Osteoblast (primary cell): ENCODE data around the gene PBX4. TPM values are rescaled to one million over a fixed set of nuclear protein-coding genes. Genes with fewer than 3 reads are reported as not detected.
A peak's percentile ranks its signal among the peaks of the same experiment; 100 is the strongest.

ENCODE experiments used
- DNase-seq: peaks from one replicate; pipeline ENCODE4 v3.0.0; 2011; ENCODE audit warnings: low spot score, mixed read lengths; ENCODE audit not compliant: insufficient read length; ENCODE audit errors: missing footprints
- H2AFZ ChIP-seq: 2 replicates; pipeline ENCODE4 v1.6.0; 2011; ENCODE audit warnings: mild to moderate bottlenecking, low read length
- H3K27ac ChIP-seq: 2 replicates; pipeline ENCODE4 v1.5.1; 2011; ENCODE audit warnings: mild to moderate bottlenecking, low read depth, low read length, moderate library complexity
- H3K27me3 ChIP-seq: 2 replicates; pipeline ENCODE4 v1.6.0; 2012; ENCODE audit warnings: mild to moderate bottlenecking, control low read depth, inconsistent platforms, low read length, moderate library complexity; ENCODE audit not compliant: insufficient read depth
- H3K36me3 ChIP-seq: 2 replicates; pipeline ENCODE4 v1.5.1; 2011; ENCODE audit warnings: mild to moderate bottlenecking, low read length, control low read depth, moderate library complexity; ENCODE audit not compliant: insufficient read depth
- H3K4me1 ChIP-seq: 2 replicates; pipeline ENCODE4 v1.5.1; 2011; ENCODE audit warnings: mild to moderate bottlenecking, low read length, control low read depth, moderate library complexity; ENCODE audit not compliant: insufficient read depth
- H3K4me2 ChIP-seq: 2 replicates; pipeline ENCODE4 v1.6.0; 2011; ENCODE audit warnings: mild to moderate bottlenecking, low read length; ENCODE audit not compliant: insufficient read depth
- H3K4me3 ChIP-seq: fragments of 200-600 bp; sonication (generic); 3 replicates; pipeline ENCODE4 v1.5.1; 2012; ENCODE audit warnings: mild to moderate bottlenecking, low read length, inconsistent platforms; ENCODE audit not compliant: insufficient read depth
- H3K79me2 ChIP-seq: 2 replicates; pipeline ENCODE4 v1.6.0; 2012; ENCODE audit warnings: mild to moderate bottlenecking, low read length, control low read depth, inconsistent platforms; ENCODE audit not compliant: insufficient read depth
- H3K9me3 ChIP-seq: 2 replicates; pipeline ENCODE4 v1.5.1; 2011; ENCODE audit warnings: low read depth, low read length, control low read depth
- H4K20me1 ChIP-seq: 2 replicates; pipeline ENCODE4 v1.6.0; 2012; ENCODE audit warnings: mild to moderate bottlenecking, low read length, control low read depth; ENCODE audit not compliant: insufficient read depth
- total RNA-seq: library from RNA; depleted of rRNA; stranded (reverse); fragments of >200 nt; gene quantifications from 2 replicates; pipeline ENCODE4 v1.2.3, GENCODE V29; 2012
- TF ChIP-seq, protein P1 (sequence below): IDR thresholded peaks from 2 replicates; pipeline ENCODE4 v1.5.1; 2011; ENCODE audit warnings: mild to moderate bottlenecking, low read depth, low read length, moderate library complexity; ENCODE audit errors: extremely low read depth

PBX4 gene
- total RNA-seq, 1 donor, result 0.36 TPM

- Histone ChIP-seq H2AFZ (no peak overlapping the region), H3K9me3 (no peaks in the 10 kb centered on the region), H3K27ac (no peak overlapping the region), H3K4me2 (no peak overlapping the region), H3K36me3 (peaks cover 2% of the 10 kb centered on the region), H4K20me1 (peaks cover 4% of the 10 kb centered on the region), H3K4me3 (no peak overlapping the region), H3K79me2 (no peaks in the 10 kb centered on the region), H3K27me3 (peaks cover 11% of the 10 kb centered on the region), H3K4me1 (peaks cover 14% of the 10 kb centered on the region)
- peak; percentile 78 for DNase-seq
- TF ChIP-seq, protein P1, sequence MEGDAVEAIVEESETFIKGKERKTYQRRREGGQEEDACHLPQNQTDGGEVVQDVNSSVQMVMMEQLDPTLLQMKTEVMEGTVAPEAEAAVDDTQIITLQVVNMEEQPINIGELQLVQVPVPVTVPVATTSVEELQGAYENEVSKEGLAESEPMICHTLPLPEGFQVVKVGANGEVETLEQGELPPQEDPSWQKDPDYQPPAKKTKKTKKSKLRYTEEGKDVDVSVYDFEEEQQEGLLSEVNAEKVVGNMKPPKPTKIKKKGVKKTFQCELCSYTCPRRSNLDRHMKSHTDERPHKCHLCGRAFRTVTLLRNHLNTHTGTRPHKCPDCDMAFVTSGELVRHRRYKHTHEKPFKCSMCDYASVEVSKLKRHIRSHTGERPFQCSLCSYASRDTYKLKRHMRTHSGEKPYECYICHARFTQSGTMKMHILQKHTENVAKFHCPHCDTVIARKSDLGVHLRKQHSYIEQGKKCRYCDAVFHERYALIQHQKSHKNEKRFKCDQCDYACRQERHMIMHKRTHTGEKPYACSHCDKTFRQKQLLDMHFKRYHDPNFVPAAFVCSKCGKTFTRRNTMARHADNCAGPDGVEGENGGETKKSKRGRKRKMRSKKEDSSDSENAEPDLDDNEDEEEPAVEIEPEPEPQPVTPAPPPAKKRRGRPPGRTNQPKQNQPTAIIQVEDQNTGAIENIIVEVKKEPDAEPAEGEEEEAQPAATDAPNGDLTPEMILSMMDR, result no peak
Measured at GRCh38 chr19:19533841-19534240, 84.6 kb downstream of the PBX4 start.

DNA sequence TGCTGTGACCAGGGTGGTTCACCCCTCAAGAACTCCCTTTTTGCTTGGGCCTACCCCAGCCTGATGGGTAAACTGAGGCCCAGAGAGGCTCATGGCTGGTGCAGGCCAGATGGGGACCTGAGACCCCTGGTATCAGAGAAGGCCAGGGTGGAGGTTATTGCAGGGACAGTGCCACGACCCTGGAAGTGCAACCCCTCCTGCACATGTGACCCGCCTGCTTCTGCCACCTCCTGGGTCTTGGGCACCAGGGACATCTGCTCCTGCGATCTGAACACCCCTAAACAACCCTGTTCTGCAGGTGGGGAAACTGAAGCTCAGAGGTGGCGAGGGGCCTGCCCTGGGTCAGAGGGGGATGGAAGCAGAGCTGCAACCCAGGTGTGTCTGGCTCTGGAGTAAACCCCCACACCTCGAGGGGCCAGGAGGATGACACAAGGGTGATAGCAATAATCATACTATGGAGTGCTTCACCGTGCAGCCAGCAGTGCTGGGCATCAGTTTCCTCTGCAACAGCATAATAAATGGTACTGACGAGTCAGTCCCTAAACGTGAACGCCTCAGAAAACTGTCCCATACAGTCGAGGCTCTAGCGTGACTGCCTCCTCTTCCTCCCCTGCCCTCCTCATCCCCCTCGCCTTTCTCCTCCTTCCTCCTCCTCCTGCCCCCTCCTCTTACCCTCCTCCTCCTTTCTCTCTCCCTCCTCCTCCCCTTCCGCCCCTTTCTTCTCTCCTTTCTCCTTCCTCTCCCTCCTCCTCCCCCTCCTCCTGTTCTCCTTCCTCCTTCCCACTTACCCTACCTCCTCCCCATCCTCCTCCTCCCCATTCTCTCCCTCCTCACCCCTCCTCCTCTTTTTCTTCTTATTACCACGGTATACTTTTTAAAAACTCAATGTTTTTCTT is 85.4 kb downstream of the PBX4 start:
- H4K20me1 ChIP-seq, result peaks cover 4% of the 10 kb centered on the region
- H3K4me2 ChIP-seq, result no peak overlapping the region
- H3K27ac ChIP-seq, result no peak overlapping the region
- no peaks in the 10 kb centered on the region for H3K9me3 ChIP-seq
- TF ChIP-seq, protein P1, result no peak
- peaks cover 6% of the 10 kb centered on the region for H3K36me3 ChIP-seq
- H2AFZ ChIP-seq, result no peak overlapping the region
- H3K4me3 ChIP-seq, result no peak overlapping the region
- DNase-seq, result peak; percentile 87
- H3K27me3 ChIP-seq, result peaks cover 5% of the 10 kb centered on the region
- H3K79me2 ChIP-seq, result no peaks in the 10 kb centered on the region
- peaks cover 11% of the 10 kb centered on the region for H3K4me1 ChIP-seq

- H3K36me3 ChIP-seq, result peaks cover 10% of the 10 kb centered on the region
- peak overlapping the region; percentile 18 for H3K4me2 ChIP-seq
- TF ChIP-seq, protein P1, result peak; percentile 85
- H2AFZ ChIP-seq, result no peak overlapping the region
- H3K4me1 ChIP-seq, result peaks cover 11% of the 10 kb centered on the region
- H3K9me3 ChIP-seq, result no peaks in the 10 kb centered on the region
- no peaks in the 10 kb centered on the region for H3K27me3 ChIP-seq
- H3K27ac ChIP-seq, result no peak overlapping the region
- peak; percentile 99 for DNase-seq
- H4K20me1 ChIP-seq, result peaks cover 6% of the 10 kb centered on the region
- no peaks in the 10 kb centered on the region for H3K79me2 ChIP-seq
- no peak overlapping the region for H3K4me3 ChIP-seq
Measured at GRCh38 chr19:19531951-19532805, 86.3 kb downstream of the PBX4 start.
